ENCODE data around the gene EFTUD2.

EFTUD2 gene

DNA sequence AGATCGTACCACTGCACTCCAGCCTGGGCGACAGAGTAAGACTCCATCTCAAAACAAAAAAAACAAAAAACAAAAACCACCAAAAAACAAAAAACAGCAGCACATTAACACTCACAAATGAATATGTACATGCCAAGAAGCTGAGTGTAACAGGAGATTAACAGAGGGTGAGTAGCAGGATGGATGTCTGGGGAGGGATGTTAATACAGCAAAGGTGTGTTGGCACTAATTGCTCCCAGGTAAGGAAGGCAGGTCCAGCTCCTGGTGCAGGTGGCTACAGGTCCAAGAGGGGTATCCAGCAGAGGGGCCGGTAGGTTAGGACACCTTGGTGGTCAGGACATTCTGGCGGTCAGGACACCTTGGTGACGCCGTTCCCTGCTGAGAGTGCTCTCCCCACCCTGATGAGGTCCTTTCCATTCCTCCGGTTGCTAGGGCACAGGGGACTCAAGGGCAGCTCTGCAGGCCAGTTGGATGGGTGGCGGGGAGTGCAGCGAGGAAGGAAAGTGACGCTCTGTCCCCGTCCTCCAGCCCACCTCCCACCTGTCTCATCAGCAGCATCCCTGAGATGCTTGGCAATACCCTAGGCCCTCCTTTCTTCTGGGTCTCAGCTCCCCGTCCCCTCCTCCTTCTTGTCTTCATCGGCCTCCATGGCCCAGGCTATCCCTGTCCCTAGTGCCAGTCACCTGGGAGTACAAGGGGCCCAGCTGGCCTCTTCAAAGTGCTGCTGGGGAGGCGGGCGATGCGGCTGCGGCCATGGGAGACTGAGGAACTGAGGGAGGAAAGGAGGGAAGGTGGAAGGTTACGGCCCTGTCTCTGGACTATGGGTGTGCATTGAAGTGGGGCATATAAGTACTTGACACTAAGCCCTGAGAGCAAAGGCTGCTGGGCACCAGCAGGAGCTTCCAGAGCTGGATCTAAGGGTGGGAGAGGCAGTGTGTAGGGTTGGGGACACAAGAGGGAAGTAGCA, 26.8 kb upstream of the EFTUD2 start:
- DNase-seq: no peak

DNA sequence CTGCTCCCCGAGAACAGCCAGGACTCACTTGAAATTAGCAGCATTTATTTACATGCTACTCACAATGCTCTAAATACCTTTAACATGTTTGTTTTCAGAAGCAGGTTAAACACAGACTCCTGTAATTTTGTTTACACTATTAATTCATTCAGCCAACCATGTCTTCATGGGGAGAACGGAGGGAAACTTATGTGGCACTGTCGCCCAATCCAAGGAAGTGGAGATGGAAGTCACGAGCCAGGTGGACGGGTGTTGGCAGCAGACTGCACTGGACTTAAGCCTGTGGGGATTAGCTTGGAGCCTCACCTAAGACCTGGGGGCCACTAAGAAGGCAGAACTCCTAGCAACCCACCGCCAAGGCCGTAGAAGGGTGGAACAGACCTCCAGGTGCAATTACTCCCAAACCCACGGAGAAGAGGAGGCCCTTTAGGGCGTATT, 24.9 kb upstream of the EFTUD2 start:
- DNase-seq: no peak

DNA sequence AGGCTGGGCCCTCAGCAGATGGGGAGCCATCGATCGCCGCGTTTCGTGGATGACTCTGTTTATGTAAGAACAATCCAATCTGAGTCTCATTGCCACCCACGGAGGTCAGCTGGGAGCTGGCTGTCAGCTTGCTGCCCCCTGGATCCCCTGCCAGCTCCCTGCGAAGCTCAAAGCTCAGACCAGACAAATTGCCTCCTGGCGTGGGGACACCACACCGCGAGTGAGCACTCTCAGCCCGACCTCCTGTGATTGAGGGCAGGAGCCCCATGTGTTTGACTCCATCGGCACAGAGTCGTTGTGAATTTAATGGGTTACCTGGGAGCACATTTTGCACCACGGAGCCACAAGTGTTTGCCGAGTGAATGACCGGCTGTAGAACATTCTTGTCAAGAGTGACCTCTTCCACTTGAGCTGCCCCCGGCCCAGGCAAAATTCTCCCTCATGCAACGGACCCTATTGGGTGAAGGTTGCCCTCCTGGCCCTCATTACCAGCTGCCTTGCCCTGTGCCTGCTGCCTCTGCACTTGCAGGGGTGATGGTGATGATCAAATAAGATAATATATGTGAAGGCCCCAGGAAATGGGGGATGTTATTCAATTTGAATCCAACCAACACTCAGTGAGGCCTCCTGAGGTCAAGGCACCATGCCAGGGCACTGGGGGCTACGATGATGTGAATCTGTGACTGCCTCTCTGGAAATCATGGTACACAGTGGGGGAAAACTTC, 23.7 kb upstream of the EFTUD2 start:
- DNase-seq: no peak

DNA sequence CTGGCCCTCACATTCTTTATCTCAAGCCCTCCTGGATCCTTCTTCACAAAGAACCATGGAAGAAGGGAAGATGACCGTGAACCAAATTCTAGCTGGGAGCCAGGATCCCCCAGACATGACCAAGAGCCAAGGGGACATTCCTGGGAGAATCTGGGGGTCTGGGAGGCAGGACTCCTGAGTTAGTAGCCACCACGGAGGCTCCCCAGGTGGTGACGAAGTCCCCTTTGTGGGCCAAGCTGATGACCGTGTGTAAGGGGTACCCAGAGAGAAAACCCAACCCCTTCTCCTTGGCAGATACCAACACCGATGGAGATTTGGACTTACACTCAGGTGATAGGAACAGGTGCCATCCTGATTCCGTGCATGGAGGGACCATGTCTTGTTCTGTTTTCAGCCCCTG, 22.9 kb upstream of the EFTUD2 start:
- DNase-seq: peak; percentile 7

GRCh38 chr17:44921122-44921882, 22.1 kb upstream of the EFTUD2 start:
- peak; percentile 8 for DNase-seq

GRCh38 chr17:44920565-44920940, 21.3 kb upstream of the EFTUD2 start:
- peak; percentile 15 for DNase-seq

GRCh38 chr17:44919885-44920564, 20.8 kb upstream of the EFTUD2 start:
- peak; percentile 60 for DNase-seq

- DNase-seq: no peak
Measured at GRCh38 chr17:44919411-44919810, 20.2 kb upstream of the EFTUD2 start.

DNA sequence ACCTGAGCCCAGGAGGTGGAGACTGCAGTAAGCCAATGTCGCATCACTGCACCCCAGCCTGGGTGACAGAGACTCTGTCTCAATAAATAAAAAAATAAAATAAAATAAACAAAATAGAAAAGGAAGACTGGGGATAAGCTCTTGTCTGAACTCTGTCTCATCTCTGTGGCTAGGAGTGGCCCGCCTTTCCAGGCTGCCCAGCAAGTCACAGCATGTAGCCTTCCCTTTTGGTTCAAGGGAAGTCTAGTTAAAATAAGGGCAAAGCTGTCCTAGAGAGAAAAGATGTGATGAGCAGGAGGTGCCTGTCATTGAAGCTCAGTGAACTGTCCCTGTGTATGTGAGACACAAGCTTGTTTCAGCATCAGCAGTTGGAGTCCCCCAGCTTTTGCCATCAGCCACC, 18.8 kb upstream of the EFTUD2 start:
- DNase-seq: no peak

GRCh38 chr17:44917456-44917855, 18.2 kb upstream of the EFTUD2 start:
- DNase-seq: no peak

- peak; percentile 16 for DNase-seq
Measured at GRCh38 chr17:44916781-44917241, 17.6 kb upstream of the EFTUD2 start.

DNA sequence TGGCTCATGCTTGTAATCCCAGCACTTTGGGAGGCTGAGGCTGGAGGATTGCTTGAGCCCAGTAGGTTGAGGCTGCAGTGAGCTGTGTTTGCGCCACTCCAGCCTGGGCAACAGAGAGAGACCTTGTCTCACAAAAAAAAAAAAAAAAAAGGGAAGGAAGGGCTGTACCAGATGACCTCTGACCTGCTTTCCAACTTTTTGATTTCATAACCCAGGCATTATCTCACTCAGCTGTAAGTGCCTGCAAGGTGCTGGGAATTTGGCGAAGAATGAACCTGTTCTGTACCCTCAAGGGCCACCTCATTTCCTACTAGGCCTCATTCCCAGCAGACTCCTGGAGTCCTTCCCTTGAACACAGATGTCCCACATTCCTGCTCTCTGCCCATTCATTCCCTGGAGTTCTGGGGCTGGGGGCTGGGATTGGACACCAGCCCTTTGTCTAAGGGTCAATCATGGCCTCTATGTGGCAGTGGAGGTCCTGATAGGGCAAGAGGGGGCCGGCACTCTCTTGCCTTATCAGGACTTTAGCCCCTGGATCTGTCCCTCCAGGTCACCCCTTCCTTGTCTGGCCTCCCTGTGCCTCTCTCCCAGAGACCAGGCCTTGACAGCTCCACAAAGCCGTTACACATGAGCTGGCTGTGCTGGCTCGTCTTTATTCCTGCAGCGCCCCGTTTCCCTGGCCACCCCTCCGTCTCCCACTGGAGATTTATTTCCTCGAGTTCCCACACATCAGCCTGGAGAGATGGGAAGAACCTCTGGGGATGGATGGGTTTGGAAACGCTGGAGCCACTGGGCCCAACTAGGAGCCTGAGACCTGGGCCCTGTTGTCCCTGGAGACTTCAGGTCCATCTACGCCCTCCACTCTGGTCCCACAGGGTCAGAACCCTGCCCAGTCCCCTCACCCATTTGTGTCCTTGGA, 16.9 kb upstream of the EFTUD2 start:
- DNase-seq: no peak

- DNase-seq: no peak
Measured at GRCh38 chr17:44915321-44915726, 16.1 kb upstream of the EFTUD2 start, which contains the start of gene GFAP. TSS of gene GFAP (minus strand) at chr17:44915500. CDS start at chr17:44915486, 14 bp downstream.

DNA sequence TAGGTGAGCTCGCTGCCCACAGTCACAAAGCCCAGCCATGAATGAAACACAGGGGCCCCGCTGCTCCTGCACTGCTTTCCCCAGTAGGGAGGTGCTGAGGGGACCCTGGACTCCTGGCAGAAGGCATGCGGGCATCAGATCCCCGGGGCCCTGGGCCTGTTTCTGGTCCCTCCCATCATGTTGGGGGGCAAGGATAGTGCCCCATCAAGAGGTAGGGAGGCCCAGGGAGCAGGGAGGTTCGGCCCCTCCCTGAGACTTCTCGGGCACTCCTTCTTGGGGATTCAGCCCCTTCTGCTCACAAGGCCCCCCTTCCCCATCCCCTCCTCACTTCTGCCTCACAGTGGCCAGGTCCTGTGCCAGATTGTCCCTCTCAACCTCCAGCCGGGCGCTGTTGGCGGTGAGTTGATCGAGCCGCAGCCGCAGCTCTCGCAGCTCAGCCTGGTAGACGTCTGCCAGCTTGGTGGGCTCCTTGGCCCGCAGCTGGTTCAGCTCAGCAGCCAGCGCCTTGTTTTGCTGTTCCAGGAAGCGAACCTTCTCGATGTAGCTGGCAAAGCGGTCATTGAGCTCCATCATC, 15.5 kb upstream of the EFTUD2 start:
- DNase-seq: no peak

DNA sequence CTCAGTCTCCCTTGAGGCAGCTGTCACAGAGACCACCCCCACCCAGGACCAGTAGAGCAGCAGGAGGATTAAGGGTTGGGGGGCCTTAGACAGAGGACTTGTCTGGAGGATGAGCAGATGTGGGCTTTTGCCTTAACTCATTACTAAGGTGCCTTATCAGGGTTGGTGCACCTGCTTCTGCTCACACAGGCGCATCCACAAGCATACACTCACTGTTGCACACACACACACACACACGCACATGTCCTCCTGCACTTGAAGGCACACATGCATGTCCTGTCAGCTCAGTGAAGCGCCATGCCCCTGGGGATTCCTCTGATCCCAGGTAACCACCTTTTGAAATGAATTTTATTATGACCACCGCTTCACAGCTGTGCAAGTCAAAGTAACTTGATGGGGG, 14.9 kb upstream of the EFTUD2 start:
- DNase-seq: no peak

- no peak for DNase-seq
Measured at GRCh38 chr17:44913676-44914075, 14.4 kb upstream of the EFTUD2 start.

GRCh38 chr17:44912763-44913544, 13.7 kb upstream of the EFTUD2 start:
- DNase-seq: no peak

DNA sequence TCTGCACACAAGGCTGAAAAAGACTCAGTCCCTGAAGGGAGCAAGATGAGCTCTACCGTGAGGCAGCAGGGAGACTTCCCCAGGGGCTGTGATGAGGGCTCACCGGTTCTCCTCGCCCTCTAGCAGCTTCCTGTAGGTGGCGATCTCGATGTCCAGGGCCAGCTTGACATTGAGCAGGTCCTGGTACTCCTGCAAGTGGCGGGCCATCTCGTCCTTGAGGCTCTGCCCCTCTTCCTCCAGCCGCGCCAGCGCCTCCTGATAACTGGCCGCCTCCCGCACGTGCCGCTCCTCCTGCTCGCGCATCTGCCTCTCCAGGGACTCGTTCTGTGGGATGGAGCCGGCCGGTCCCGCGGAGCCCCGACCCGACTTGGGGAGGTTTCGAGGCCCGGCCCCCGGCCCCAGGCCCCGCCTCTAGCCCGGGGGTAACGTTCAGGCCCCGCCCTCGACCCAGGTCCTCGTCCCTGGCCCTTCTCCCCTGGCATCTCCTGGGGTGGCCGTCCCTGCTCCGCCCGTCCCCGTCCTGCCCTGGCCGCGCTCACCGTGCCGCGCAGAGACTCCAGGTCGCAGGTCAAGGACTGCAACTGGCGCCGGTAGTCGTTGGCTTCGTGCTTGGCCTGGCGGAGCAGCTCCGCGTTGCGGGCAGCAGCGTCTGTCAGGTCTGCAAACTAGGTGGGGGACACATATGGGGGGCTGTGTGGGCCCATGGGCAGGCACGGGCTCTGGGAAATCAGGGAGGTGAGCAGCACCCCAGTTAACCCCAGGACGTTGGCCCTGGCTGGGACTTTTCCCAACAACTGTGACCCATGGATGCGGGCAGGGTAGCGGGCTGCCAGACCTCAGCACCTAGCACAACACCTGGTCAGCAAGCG, 12.1 kb upstream of the EFTUD2 start:
- DNase-seq: peak; percentile 55
